HUES6 (cell line): ENCODE data around the gene PHACTR3.

ENCODE experiments used
- H3K27ac ChIP-seq: 2 replicates; pipeline ENCODE4 v1.7.0; 2013; ENCODE audit warnings: low read depth, mild to moderate bottlenecking, low read length, inconsistent platforms
- H3K27me3 ChIP-seq: 2 replicates; pipeline ENCODE4 v1.6.1; 2013; ENCODE audit warnings: low read length; ENCODE audit not compliant: control insufficient read depth, insufficient read depth
- H3K36me3 ChIP-seq: 2 replicates; pipeline ENCODE4 v1.6.1; 2013; ENCODE audit warnings: low read length; ENCODE audit not compliant: control insufficient read depth, insufficient read depth
- H3K4me1 ChIP-seq: 2 replicates; pipeline ENCODE4 v1.6.1; 2013; ENCODE audit warnings: low read length; ENCODE audit not compliant: control insufficient read depth, insufficient read depth
- H3K4me3 ChIP-seq: 2 replicates; pipeline ENCODE4 v1.5.1; 2013; ENCODE audit warnings: low read depth, low read length
- H3K9ac ChIP-seq: one replicate; pipeline ENCODE4 v1.6.1; 2013; ENCODE audit warnings: mild to moderate bottlenecking, low read length
- H3K9me3 ChIP-seq: 2 replicates; pipeline ENCODE4 v1.6.1; 2013; ENCODE audit warnings: low read depth, low read length; ENCODE audit not compliant: control insufficient read depth, insufficient read depth

PHACTR3 gene

GRCh38 chr20:59807909-59808728 is 203.8 kb downstream of the PHACTR3 start:
- no peak overlapping the region for H3K4me3 ChIP-seq
- no peaks in the 10 kb centered on the region for H3K9me3 ChIP-seq
- H3K27ac ChIP-seq: no peak overlapping the region
- no peaks in the 10 kb centered on the region for H3K36me3 ChIP-seq
- peaks cover 3% of the 10 kb centered on the region; the same call in 1 of the 2 replicates for H3K4me1 ChIP-seq
- H3K9ac ChIP-seq: no peak overlapping the region
- no peaks in the 10 kb centered on the region for H3K27me3 ChIP-seq

DNA sequence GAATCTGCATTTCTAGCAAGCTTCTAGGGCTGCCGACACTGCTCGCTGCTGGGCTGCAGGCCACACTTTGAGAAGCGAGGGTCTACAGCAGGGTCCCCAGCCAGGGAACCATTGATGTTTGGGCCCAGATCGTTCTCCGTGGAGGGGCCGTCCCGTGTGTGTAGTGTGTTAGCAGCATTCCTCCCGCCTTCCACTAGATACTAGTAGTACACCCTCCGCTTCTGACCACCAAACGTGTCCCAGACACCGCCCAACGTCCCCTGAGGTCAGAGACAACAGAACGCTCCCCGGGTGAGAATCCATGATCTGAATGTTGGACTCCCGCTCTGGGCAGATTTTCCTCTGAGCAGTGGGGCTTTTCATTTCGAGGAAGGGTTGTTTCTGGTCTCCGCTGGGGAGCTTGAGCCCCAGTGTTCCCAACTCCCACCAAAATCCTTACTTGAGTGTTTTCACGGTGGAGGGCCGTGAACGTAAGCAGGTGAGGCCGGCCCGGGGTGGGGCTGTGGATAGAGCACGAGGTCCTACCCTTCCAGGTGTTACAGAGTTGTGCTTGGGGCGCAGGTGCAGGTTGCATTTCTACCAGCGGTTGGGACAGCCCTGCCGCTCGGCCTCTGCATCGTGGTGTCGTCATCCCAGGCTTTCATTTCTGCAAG is 204.5 kb downstream of the PHACTR3 start:
- no peaks in the 10 kb centered on the region for H3K9me3 ChIP-seq
- peaks cover 3% of the 10 kb centered on the region; the same call in 1 of the 2 replicates for H3K4me1 ChIP-seq
- no peak overlapping the region for H3K9ac ChIP-seq
- H3K27me3 ChIP-seq: no peaks in the 10 kb centered on the region
- no peaks in the 10 kb centered on the region for H3K36me3 ChIP-seq
- no peak overlapping the region for H3K27ac ChIP-seq
- no peak overlapping the region for H3K4me3 ChIP-seq

GRCh38 chr20:59809630-59810448 is 205.5 kb downstream of the PHACTR3 start:
- Histone ChIP-seq H3K27me3 (no peaks in the 10 kb centered on the region; the same call in 1 of the 2 replicates), H3K4me1 (peaks cover 3% of the 10 kb centered on the region; the same call in 1 of the 2 replicates)

DNA sequence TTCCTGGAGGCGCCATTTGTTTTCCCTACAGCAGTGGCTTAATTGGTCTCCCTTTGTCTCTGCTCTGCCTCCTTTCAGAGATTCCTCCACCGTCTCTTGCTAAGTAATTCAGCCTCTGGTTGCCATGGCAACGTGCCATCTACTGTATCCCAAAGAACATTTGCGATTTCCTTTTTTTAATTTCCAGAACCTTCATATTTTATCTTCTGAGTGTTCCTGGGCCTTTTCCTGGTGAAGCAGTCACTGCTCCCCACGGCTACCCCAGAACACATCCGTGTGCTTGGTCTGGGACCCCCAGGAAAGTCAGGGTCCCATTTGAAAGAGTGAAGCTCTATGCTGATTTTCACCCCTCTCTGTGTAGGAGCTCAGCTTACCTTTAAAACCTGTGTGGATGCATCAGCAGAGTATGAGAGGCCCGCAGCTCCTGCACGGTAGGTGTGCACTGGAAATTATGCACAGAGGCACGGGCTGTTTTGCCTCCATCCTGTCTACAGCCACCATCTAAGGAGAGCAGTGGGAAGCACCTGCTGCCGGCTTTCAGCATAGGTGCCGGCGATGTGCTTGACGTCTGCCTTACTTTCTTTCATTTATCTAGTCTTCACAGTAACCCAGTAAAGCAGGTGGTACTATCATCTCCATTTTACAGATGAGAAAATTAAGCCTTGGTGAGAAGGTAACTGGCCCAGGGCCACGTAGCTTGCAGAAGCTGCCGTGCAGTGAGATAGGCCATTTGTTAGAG is 206.3 kb downstream of the PHACTR3 start:
- Histone ChIP-seq H3K4me3 (no peak overlapping the region), H3K36me3 (no peaks in the 10 kb centered on the region), H3K27me3 (no peaks in the 10 kb centered on the region; the same call in 1 of the 2 replicates), H3K9ac (no peak overlapping the region), H3K9me3 (no peaks in the 10 kb centered on the region), H3K27ac (no peak overlapping the region), H3K4me1 (no peaks in the 10 kb centered on the region)

More at GRCh38 chr20:59809630-59810448, 205.5 kb downstream of the PHACTR3 start:
- Histone ChIP-seq H3K9ac (no peak overlapping the region), H3K9me3 (no peaks in the 10 kb centered on the region), H3K4me3 (no peak overlapping the region), H3K36me3 (no peaks in the 10 kb centered on the region), H3K27ac (no peak overlapping the region)

DNA sequence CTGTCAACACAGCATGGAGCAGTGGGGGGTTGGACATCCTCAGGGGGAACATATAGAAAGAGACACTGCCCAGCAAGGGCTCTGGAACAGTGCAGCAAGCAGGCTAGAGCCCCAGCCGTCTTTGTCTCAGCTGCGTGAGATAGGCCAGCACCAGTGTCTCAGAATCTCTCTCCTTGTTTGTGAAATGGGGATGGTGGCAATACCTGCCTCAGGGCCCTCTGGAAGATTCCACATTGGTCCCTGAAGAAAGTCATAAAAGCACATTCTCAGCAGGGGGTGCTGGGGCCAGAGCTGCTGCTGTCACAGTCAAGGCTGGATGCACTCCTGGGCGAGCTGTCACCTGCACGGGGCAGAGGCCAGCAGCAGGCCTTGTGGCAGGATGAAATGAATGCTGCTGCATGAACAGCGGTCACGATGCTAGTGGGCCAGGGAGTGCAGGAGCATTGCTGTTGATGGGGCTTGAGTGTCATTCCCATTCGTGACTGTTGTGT is 207.4 kb downstream of the PHACTR3 start:
- no peaks in the 10 kb centered on the region for H3K9me3 ChIP-seq
- no peaks in the 10 kb centered on the region; the same call in 1 of the 2 replicates for H3K27me3 ChIP-seq
- H3K36me3 ChIP-seq: no peaks in the 10 kb centered on the region
- no peaks in the 10 kb centered on the region for H3K4me1 ChIP-seq
- H3K9ac ChIP-seq: no peak overlapping the region
- H3K4me3 ChIP-seq: no peak overlapping the region
- no peak overlapping the region for H3K27ac ChIP-seq

- Histone ChIP-seq H3K4me1 (no peaks in the 10 kb centered on the region), H3K9ac (no peak overlapping the region), H3K27ac (no peak overlapping the region), H3K27me3 (peaks cover 2% of the 10 kb centered on the region; the same call in 1 of the 2 replicates), H3K36me3 (no peaks in the 10 kb centered on the region), H3K9me3 (no peaks in the 10 kb centered on the region), H3K4me3 (no peak overlapping the region)
Measured at GRCh38 chr20:59812286-59813125, 208.2 kb downstream of the PHACTR3 start.

DNA sequence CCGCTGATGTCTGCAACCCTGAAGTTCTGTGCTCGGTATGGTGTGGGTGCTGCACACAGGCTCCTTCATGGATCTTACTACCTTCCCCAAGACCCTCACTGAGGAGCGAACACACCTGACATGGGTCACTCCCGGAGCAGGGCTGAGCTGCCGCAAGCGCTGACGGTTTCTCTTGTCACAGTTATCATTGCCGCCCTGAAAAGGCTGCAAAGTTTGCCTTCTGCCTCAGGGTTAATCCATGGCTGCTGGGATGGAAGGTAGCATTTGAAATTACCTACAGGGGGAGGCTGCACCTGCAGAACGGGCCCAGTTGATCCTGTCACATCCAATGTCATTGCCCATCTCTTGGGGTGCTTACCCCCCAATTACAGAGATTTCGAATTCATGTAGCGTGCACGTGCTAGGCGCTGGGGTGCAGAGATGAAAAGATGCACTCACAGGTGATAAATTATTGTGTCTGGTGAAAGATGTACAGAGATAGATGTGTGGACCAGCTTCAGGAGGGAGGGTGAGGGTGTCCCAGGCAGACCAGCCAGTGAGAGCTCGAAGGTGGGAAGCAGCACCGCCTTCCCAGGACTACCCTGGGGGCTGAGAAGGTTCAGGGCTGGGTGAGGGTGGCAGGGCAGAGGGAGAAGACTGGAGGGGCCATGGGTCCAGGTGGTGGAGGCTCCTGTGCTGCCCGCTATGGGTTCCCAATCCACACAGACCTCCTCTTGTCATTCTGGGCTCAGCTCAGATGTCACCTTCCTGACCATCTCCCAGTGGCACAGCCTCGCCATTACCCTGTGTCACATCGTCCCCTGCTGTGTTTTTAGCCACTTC is 209.0 kb downstream of the PHACTR3 start:
- no peak overlapping the region for H3K27ac ChIP-seq
- H3K4me1 ChIP-seq: no peaks in the 10 kb centered on the region
- H3K36me3 ChIP-seq: no peaks in the 10 kb centered on the region
- no peaks in the 10 kb centered on the region for H3K9me3 ChIP-seq
- H3K27me3 ChIP-seq: peaks cover 2% of the 10 kb centered on the region; the same call in 1 of the 2 replicates
- H3K4me3 ChIP-seq: no peak overlapping the region
- H3K9ac ChIP-seq: no peak overlapping the region

GRCh38 chr20:59813948-59814839 is 209.9 kb downstream of the PHACTR3 start:
- Histone ChIP-seq H3K9me3 (no peaks in the 10 kb centered on the region), H3K9ac (no peak overlapping the region), H3K27ac (no peak overlapping the region), H3K36me3 (no peaks in the 10 kb centered on the region), H3K4me3 (no peak overlapping the region), H3K4me1 (no peaks in the 10 kb centered on the region), H3K27me3 (peaks cover 2% of the 10 kb centered on the region; the same call in 1 of the 2 replicates)
